Kasumi-1 (cell line): ENCODE measurements around the gene DET1.
"Not testable (repeated sequence)": the region's sequence is repeated elsewhere in the genome, so short reads cannot be mapped to it uniquely, and the experiment has no call there.

Experiments used
- DNase-seq, 2 experiments: peaks; one replicate each; lab custom pipeline; 2025; lab: John Stamatoyannopoulos, UW

Gene DET1

GRCh38 chr15:88493844-88494243, 52.6 kb downstream of the DET1 start:
- no peak for DNase-seq

- no peak for DNase-seq
Measured at GRCh38 chr15:88491158-88491557, 55.3 kb downstream of the DET1 start.

GRCh38 chr15:88490036-88490435, 56.4 kb downstream of the DET1 start:
- DNase-seq, result no peak

- no peak for DNase-seq
Measured at GRCh38 chr15:88489321-88489720, 57.2 kb downstream of the DET1 start.

- no peak for DNase-seq
Measured at GRCh38 chr15:88487796-88488523, 58.5 kb downstream of the DET1 start.

- DNase-seq, result no peak
Measured at GRCh38 chr15:88487178-88487795, 59.2 kb downstream of the DET1 start.

- DNase-seq, result no peak
Measured at GRCh38 chr15:88484682-88485331, 61.7 kb downstream of the DET1 start.

GRCh38 chr15:88482263-88482662, 64.2 kb downstream of the DET1 start:
- DNase-seq, result no peak

- DNase-seq, result no peak
Measured at GRCh38 chr15:88480981-88481380, 65.5 kb downstream of the DET1 start.

GRCh38 chr15:88479169-88479568, 67.3 kb downstream of the DET1 start:
- no peak for DNase-seq

- DNase-seq, result no peak
Measured at GRCh38 chr15:88477904-88478303, 68.6 kb downstream of the DET1 start.

GRCh38 chr15:88477126-88477525, 69.4 kb downstream of the DET1 start:
- no peak for DNase-seq

- peak; percentile 61 to 70 for DNase-seq
Measured at GRCh38 chr15:88476635-88477060, 69.8 kb downstream of the DET1 start.

- DNase-seq, result not testable (repeated sequence)
Measured at GRCh38 chr15:88473661-88474293, 72.7 kb downstream of the DET1 start.

- DNase-seq, result no peak
Measured at GRCh38 chr15:88472225-88472624, 74.3 kb downstream of the DET1 start.

GRCh38 chr15:88470625-88471372, 75.7 kb downstream of the DET1 start:
- peak; percentile 19 to 37 for DNase-seq

GRCh38 chr15:88469321-88469720, 77.2 kb downstream of the DET1 start:
- no peak for DNase-seq

- not testable (repeated sequence) for DNase-seq
Measured at GRCh38 chr15:88468721-88469120, 77.8 kb downstream of the DET1 start.

- DNase-seq, result peak in 1 of 2 experiments; percentile 17
Measured at GRCh38 chr15:88467935-88468528, 78.4 kb downstream of the DET1 start.

- DNase-seq, result peak; percentile 94
Measured at GRCh38 chr15:88467073-88467934, 79.2 kb downstream of the DET1 start, which contains the start of the genes MRPL46 and MRPS11. Gene MRPL46, minus strand, starts transcription at chr15:88467388. Its CDS starts 11 bp downstream, at chr15:88467377. Gene MRPS11, plus strand, starts transcription at chr15:88467708. Its CDS starts 10 bp downstream, at chr15:88467718.
